ENCODE results near the gene NDRG3.
"Not testable (repeated sequence)": the region's sequence is repeated elsewhere in the genome, so short reads cannot be mapped to it uniquely, and the experiment has no call there.

The NDRG3 gene

DNA sequence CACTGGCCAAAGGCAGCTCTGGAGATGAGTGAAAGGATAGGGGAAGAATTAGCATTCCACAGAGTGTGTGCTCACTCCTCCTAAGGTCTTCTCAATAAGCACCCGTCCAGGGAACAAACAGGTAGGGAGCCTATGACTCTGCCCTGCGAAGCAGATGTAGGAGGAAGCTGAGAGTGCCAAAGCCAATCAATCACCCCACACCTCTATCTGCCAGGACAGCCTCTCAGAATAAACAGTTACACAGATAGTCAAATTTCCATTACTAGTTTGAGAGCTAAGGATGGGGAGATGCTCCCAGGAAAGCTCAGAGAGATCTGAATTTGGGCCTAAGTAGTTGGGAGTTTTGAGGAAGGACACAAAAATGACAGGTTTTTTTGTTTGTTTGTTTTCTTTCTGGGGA is 59.4 kb downstream of the NDRG3 start:
- no peak for DNase-seq

DNA sequence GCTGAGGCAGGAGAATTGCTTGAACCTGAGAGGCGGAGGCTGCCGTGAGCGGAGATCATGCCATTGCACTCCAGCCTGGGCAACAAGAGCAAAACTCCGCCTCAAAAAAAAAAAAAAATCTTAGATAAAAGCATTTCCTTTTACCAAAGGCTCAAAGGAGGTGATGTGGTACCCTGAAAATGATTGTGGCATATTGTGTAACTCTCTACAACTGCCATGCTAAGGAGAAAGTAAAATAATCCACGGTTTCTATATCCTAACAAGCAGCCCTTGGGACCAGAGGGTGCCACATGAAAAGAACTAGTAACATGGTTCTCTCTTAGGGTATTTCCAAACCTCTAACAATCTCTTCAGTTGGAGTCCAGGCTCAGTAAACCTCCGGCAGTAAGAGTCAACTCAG is 61.1 kb downstream of the NDRG3 start:
- no peak for DNase-seq

- DNase-seq, result no peak
Measured at GRCh38 chr20:36682311-36682710, 63.6 kb downstream of the NDRG3 start.

DNA sequence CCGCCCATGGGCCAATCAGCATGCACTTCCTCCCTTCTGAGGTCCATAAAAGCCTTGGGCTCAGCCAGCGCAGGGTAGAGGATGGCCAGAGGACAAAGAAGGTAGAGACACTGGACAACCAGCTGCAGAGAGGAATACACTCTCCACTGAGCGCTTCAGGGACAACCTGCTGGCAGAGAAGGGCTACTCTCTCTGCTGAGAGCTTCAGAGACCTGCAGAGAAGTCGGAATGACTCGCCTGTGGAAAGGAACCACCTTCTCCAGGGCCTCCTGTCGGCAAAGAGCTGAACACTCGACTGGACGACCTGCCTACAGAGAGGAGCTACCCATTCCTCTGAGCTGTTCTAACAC is 68.5 kb downstream of the NDRG3 start:
- DNase-seq, result no peak

DNA sequence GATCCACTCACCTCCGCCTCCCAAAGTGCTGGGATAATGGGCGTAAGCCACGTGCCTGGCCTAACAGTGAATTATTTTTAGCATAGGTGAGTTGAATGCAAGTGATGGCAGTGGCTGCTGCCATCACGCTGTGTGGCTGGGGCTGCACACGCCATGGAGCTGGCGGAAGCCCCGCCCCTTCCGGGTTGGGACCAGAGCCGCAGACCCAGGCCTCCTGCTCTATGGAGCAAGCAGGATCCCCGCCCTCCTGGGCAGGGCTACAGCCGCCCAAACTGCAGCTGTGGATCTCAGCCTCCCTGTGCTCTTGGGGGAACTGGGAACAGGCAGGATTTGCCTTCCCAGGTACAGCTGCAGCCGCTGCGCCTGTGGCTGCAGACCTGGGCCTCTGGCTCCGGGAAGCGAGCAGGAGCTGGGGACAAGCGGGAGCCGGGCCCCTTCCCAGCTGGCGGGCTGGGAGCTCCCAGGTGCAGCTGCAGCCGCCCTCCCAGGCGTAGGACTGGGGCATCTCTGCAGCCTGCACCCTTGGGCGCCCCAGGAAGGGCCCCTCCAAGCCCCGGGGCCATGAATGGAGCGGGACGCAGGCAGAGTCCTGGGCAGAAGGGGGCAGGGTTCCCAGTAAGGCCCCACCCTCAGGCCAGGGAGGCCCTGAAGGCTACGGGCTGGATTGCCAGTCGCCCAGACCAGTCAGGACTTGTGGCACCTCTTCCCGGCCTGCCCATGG is 69.0 kb downstream of the NDRG3 start:
- no peak for DNase-seq

- DNase-seq, result not testable (repeated sequence)
Measured at GRCh38 chr20:36675545-36675944, 70.3 kb downstream of the NDRG3 start.

DNA sequence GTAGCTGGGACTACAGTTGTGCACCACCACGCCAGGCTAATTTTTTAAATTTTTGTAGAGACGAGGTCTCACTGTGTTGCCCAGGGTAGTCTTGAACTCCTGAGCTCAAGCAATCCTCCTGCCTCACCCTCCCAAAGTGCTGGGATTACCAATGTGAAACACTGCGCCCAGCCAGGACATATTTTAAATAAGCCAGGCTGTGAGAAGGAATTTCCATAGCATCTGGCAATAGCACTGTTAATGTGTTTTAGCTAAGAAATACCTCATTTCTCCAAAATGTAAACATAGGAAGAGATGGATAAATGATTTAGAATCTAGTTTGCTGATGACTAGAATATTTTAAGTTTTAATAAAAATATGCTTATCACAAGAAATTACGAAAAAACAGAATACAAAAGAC is 72.9 kb downstream of the NDRG3 start:
- no peak for DNase-seq

DNA sequence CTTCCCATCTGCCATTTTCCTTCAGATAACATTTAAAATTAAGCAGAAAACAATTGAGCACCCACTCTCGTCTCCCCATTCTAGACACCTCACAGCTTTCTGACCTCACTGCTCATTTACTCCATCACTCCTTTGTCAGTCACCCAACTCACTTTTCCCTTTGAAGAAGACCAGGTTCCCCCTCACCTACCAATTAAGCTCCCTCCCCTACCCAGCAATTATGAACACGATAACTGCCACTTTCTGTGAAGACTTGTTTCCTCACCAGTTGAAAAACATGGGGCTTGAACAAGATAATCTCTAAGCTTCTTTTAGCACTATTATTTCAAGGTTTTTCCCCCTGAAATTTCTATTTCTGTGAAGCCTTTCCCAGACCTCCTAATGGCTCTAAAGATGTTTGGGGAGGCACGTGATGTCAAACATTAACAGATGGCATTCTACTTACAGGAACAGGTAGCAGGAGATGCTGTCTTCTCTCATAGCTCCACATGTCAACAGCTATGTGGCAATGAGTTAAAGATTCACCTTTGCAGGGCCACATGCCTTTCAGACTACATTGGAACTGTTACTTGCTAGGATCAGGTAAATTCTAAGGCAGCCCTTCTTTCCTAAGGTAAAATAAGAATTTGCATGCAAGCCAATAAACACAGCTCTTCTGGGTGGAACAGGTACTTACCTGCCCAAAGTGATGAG is 75.1 kb downstream of the NDRG3 start:
- DNase-seq, result no peak

DNA sequence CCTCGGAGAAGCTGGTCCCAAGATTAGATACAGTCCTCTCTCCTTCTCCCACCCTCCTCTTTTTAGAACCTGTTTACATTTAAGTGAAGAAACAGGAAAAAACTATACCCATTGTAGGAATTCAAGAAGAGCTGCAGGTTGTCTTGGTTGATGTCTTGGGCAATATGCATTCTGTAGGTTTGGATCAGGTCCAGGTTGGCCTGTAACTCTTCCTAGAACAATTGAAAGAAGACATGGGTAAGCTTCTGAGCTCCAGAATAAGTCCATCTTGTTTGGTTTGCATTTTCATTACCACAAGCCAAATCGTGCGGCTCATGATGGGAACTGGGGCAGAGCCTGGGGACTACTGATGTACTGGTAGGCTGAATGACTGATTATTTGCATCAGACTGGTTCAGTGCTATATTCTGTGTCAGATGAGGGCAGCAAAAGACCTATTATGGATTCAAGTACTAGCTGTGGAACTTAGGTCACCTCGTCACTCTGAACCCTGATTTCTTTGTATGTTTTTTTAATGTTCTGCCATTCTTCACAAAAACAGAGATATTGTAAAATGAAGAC is 79.6 kb downstream of the NDRG3 start:
- no peak for DNase-seq

- no peak for DNase-seq
Measured at GRCh38 chr20:36663031-36663430, 82.9 kb downstream of the NDRG3 start.

DNA sequence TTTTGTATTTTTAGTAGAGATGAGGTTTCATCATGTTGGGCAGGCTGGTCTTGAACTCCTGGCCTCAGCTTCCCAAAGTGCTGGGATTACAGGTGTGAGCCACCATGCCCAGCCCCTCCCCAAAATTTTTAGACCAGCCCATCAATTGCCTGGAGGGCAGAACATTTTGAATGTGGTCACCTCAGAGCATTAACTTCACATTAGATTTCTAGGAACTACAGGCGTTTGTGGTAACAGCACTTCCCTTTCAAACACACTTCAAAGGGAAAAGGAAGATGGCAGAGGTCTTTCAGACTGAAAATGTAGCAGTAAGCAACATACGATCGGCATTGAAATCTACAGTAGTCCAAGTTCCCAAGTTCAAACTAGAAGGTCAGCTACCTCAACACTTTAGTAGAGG is 87.6 kb downstream of the NDRG3 start:
- no peak for DNase-seq

DNA sequence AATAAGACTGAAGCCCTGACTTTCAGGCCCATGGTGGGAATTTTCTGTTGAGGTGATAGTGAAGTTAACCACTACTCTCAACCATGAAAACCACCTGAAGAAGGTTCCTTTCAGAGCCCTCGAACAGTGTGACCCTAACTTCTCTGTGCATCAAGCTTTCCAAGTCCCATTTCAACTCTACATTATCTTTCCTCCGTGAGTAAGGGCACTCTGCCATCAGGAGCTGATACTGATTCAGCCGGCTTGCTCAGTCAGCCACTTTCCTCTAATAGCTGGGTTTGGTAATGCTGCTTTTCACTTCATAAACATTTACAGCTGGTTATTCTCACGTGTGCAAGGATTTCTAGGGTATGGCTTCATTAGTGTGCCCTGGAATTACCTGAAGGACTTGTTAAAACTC is 89.2 kb downstream of the NDRG3 start:
- DNase-seq, result no peak

DNA sequence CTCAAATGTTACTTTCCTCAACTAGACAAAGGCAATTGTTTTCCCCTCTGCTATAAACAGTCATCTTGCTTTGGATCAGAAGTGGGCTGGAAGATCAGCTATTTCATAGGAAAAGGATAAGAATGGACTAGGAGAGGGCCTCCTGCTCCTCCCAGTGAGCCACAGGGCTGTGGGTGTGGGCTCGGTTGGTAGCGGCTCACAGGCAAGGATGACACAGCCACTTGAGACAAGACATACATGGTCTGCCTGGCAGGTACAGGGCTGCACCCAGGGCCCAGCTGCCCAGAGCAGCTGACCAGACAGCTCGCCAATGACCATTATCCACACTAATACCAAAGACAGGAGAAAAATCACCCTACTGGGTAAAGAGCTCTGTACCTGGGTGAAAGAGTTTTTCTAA is 90.9 kb downstream of the NDRG3 start:
- no peak for DNase-seq

DNA sequence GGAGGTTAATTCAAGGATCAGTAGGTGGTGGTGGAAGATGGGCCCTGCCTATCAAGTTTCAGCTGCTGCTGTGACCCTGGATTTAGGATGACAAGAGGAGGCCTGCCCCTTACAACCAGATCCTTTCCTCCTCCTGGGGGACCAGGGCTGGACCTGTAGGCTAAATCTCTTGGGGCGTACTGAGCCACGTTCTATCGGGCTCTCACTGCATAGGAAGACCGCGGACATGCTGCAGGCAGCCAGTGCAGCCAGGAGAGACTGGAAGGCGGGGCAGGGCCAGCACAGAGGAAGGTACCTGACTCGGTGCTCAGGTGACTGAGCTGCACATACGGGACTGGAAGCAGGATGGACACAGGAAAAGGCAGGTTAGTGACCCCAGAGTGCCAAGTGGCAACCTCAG is 91.4 kb downstream of the NDRG3 start:
- no peak for DNase-seq

- DNase-seq, result no peak
Measured at GRCh38 chr20:36653456-36653855, 92.4 kb downstream of the NDRG3 start.

DNA sequence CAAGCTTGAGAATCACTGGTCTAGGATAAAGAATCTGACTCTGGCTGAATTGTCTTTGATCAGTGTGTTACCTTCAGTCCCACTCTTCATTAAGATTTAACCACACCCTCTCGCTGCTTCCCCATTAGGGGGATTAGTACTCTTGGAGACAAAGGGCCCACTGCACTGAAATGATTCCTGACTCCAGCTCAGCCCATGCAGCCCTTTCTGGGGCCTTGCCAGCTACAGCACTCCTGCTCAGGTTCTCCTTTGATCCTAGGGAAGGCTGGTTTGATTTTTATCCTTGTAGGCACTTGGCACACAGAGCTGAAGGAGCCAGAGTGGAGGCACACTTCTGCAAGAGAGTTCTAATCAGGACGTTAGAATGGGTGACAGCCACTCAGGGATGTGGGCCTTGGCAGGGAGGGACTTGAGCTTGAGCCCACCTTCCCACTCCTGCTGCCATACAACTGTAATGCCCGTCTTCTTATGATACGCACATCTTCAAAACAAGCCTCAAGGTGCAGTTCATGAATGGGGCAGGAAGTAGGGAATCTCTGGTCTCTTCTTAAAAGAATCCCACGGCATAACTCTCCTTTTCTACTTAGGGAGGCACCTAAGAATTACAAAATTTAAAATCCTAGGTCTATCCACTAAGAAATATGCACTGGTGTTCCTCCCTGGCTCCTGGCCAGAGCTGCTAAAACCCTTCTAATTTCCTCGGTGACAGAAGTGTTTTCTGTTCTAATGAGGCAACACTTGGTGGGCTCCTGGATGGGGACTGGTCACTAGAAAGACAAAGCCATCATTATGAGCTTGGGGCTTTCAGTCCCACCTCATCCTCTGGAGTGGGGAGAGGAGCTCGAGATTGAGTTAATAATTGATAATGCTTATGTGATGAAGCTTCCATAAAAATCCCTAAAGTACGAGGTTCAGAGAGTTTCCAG is 98.4 kb downstream of the NDRG3 start:
- no peak for DNase-seq

DNA sequence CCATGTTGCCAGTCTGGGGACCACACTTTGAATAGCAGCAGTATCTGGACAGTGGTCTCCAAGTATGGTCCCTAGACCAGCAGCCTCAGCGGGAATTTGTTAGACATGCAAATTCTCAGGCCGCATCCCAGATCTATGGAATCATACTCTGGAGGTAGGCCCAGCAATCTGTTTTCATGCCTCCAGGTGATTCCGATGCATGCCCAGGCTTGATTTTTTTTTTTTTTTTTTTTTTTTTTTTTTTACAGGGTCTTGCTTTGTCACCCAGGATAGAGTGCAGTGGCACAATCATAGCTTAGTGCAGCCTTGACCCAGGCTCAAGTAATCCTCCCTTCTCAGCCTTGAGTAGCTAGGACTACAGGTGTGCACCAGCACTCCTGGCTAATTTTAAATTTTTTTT is 99.2 kb downstream of the NDRG3 start:
- DNase-seq, result no peak

- DNase-seq, result no peak
Measured at GRCh38 chr20:36645998-36646397, 99.9 kb downstream of the NDRG3 start, which contains the start of gene SLA2. Gene SLA2 (minus strand): TSS chr20:36646196. CDS start chr20:36641335, 4,861 bp downstream.

DNA sequence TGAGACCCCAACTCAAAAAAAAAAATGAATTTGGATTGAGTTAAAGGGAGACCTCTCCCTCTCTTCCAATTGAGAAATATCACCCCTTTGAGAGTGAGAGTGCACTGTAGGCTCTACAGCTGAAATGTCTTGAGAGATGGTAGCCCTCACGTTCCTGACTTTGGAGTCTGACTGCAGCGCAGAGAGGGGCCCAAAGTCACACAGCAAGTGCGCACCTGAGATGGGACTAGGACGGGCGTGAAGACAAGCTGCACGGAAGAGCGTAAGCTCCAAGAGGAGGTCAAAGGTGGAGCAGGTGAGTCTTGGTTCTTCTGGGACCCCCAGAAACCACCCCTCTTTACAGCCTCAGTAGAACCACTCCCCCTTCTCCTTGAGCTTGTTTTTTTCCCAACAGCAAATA is 100.5 kb downstream of the NDRG3 start:
- DNase-seq, result no peak

GRCh38 chr20:36644706-36645095 is 101.2 kb downstream of the NDRG3 start:
- no peak for DNase-seq

GRCh38 chr20:36644032-36644705 is 101.7 kb downstream of the NDRG3 start:
- peak; percentile 43 for DNase-seq

GRCh38 chr20:36642136-36642535 is 103.8 kb downstream of the NDRG3 start:
- DNase-seq, result no peak

GRCh38 chr20:36641506-36641843 is 104.4 kb downstream of the NDRG3 start:
- DNase-seq, result no peak
